Measurements from ENCODE around the gene XXYLT1.

DNA sequence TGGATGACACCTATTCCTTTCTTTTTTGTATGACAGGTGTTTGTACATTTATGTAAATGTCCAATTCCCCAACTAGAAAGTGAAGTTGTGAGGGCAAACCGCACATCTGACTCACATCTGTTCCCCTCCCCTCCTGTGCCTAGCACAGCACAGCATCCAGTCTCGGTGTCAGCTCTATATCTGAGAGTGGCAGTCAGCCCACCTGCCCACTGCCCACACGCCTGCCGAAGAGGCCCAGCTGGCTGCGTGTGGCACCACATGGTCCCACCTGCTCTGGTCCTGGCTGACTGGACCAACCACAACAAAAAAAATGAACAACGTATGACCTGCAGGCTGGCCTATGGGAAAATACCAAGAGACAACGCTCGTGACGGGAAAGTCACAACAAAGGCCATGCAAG, 62.8 kb downstream of the XXYLT1 start:
- no peak for TF ChIP-seq POLR2A (IDR thresholded peaks at IDR 0.05)
- TF ChIP-seq, protein P1, sequence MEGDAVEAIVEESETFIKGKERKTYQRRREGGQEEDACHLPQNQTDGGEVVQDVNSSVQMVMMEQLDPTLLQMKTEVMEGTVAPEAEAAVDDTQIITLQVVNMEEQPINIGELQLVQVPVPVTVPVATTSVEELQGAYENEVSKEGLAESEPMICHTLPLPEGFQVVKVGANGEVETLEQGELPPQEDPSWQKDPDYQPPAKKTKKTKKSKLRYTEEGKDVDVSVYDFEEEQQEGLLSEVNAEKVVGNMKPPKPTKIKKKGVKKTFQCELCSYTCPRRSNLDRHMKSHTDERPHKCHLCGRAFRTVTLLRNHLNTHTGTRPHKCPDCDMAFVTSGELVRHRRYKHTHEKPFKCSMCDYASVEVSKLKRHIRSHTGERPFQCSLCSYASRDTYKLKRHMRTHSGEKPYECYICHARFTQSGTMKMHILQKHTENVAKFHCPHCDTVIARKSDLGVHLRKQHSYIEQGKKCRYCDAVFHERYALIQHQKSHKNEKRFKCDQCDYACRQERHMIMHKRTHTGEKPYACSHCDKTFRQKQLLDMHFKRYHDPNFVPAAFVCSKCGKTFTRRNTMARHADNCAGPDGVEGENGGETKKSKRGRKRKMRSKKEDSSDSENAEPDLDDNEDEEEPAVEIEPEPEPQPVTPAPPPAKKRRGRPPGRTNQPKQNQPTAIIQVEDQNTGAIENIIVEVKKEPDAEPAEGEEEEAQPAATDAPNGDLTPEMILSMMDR (IDR thresholded peaks at IDR 0.05) = no peak
